PFSK-1 (cell line): ENCODE measurements around the gene RASGRF2.

Source experiments
- POLR2AphosphoS5 ChIP-seq: IDR thresholded peaks from 2 replicates; pipeline ENCODE4 v1.6.1; 2012; ENCODE audit warnings: low read depth, mild to moderate bottlenecking, control low read depth, low read length, moderate library complexity
- REST ChIP-seq, 2 experiments: IDR thresholded peaks; 2 replicates each; pipeline versions ENCODE4 v1.6.1 to v1.8.0; 2011 to 2012; ENCODE audit warnings: low read depth in 2 of 2, low read length in 2 of 2, control low read depth in 1 of 2, inconsistent platforms in 1 of 2, mild to moderate bottlenecking in 1 of 2, moderate library complexity in 1 of 2; ENCODE audit not compliant: insufficient read depth in 1 of 2
- SIN3A ChIP-seq: IDR thresholded peaks from 2 replicates; pipeline ENCODE4 v1.6.1; 2012; ENCODE audit warnings: mild to moderate bottlenecking, low read length, moderate library complexity, borderline replicate concordance; ENCODE audit not compliant: insufficient read depth
- TAF1 ChIP-seq: IDR thresholded peaks from 2 replicates; pipeline ENCODE4 v1.6.1; 2012; ENCODE audit warnings: low read length, control low read depth, borderline replicate concordance; ENCODE audit not compliant: insufficient read depth

DNA sequence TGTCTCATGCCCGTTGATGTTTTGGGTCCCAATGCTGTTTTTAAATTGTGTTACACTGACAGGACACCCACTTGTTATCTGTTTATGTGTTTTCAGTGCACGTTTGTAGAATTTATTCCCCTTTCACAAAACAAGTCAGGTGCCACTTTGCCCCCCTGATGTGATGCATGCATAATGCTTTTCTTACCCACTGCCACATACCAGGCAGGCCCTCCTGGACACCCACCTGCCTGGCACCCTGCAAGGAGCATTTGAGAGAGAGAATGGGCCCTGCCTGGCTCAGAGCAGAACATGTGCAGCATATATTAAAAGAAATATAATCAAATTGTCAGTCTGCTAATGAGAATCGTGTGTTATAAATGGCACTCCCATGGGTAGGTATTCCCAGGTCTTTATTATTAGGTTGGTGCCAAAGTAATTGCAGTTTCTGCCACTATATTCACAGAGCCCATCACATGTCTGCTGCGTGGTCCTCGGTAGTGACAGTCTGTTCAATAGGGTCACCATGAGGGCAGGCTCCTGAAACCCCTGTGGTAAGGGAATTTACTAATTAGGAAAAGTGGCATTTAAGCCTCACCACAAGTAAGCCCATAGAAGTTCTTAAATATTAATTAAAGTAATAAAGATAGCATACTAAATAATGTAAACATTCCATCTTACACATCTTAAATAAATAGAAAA is 220.8 kb downstream of the RASGRF2 start:
- TF ChIP-seq TAF1 (no peak), POLR2AphosphoS5 (no peak), SIN3A (no peak), REST (IDR thresholded peaks at IDR 0.05; ENCODE audit: insufficient read depth in 1 of 2, low read depth in 2 of 2, low read length in 2 of 2) (no peak)
